Stromal cell of bone marrow (primary cell): Measurements from ENCODE around the gene ZNF575.
"Not testable (repeated sequence)": the region's sequence is repeated elsewhere in the genome, so short reads cannot be mapped to it uniquely, and the experiment has no call there.

Source experiments
- DNase-seq: peaks from one replicate; pipeline ENCODE4 v3.0.0-alpha.2; 2012; ENCODE audit warnings: low read depth

Gene ZNF575

DNA sequence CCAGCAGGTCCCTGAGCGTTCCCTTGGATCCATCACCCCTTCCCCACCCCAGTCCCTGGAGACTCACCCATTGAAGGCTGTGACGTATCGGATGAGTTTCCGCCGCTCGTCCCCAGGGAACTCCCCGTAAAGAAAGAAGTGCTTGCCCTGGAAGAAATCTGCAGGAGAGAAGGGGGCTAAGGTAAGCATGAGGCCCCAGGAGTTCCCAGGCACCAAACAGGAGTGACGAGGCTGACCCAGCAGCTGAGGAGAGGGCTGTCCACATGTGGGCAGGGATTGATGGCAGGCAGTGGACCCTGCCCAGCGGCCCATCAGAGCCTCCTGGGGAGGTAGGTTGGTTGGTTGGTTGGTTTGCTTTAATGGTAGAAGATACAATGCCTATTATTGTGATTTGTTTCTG, 11.1 kb downstream of the ZNF575 start:
- no peak for DNase-seq

DNA sequence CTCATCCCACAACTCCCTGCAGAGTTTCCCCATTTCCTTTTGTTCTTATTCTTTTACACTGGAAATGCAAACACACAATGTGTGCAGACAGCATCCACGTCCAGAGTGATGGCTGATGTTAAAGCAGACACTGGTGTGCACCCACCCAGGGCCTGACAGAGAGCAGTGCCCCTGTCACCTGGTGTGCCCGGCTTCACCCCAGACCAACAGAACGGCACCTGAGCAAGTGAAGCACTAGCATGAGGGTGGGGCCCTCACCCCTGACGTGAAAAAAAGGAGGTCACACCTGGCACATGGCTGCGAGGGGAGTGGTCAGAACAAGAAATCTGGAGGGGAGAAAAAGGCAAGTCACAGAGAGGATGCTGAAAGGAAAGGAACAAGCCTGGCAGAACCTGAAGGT, 12.3 kb downstream of the ZNF575 start:
- no peak for DNase-seq

GRCh38 chr19:43545981-43546380, 13.0 kb downstream of the ZNF575 start:
- DNase-seq, result no peak

DNA sequence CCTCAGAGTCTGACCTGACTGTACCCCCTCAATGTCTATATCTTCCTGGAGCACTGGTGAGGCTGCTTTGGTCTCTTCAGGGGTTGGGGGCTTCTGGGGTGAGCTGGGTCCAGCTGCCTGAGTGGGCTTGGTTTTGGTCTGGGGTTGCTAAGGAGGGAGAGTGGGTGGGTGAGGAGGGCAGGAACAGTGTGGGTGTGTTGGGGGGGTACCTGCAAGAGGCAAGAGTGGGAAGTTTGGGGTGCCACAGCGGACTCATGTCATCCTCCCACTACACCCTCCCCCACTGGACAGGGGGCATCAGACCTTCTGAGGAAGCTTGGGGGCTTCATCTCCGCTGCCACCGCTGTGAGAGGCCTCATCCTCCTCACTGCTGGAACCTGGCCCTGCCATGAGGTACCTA, 13.6 kb downstream of the ZNF575 start:
- no peak for DNase-seq

- DNase-seq, result not testable (repeated sequence)
Observed at GRCh38 chr19:43547926-43548325, 14.9 kb downstream of the ZNF575 start.

DNA sequence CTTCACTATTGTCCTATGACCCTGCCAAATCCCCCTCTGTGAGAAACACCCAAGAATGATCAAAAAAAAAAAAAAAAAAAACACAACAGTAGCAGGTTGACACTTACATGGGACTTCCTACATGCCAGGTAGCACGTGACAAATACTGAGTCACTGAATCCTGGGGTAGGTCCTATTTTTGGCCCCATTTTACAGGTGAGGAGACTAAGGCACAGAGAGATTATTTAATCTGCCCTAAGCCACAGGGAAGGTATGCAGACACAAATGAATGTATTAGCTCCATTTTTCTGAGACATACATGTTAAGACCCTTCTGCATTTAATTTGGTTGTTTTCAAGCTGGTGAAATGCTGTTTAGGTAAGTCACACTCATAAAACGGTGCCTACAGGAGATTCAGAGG, 15.7 kb downstream of the ZNF575 start:
- no peak for DNase-seq

- no peak for DNase-seq
Observed at GRCh38 chr19:43551399-43552197, 18.6 kb downstream of the ZNF575 start.

GRCh38 chr19:43552198-43552450, 19.1 kb downstream of the ZNF575 start:
- no peak for DNase-seq

DNA sequence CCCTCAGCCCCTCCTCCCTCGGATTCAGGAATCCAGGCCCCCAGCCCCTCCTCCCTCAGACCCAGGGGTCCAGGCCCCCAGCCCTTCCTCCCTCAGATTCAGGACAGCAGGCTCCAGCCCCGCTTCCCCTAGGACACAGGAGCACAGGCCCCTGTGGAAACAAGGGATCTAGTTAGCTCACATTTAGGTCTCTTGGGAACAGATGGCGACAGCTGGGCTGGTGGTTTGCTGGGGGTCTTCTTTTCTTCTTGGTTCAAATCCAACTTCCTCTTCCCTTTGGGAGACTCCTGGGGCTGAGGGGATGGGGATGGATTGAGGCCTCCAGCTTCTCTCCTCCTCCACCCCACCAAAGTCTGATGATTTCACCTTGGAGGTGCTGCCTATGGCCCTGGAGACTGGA, 19.6 kb downstream of the ZNF575 start:
- DNase-seq, result no peak

GRCh38 chr19:43553656-43554055, 20.7 kb downstream of the ZNF575 start:
- no peak for DNase-seq

- DNase-seq, result no peak
Observed at GRCh38 chr19:43554317-43554895, 21.4 kb downstream of the ZNF575 start.

DNA sequence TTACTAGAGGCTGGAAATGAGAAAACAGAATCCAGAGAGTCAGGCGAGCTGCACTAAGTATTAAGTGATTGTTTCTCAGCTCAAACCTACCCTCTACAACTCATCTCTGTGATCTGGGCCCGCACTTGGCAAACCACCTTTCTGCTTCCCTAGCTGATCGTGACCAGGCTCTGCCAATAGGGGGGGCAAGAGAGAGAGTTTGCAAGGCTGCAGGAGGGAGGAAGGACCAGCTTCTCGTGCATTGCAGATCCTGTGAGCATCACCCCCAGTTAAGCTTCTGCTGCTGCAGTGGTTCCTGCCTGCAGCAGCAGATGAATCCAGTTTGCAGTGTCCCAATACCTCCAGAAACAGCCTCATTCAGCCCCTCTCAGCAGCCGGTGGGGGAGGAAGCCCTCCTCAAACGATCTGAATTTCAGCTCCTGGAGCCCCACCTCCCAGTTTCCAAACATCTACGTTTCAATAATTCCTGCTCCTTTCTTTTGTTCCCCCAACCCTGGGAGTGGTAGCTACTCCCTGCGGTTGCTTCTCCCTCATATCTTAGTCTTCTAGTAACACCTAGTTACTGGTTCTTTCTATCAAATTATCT, 22.3 kb downstream of the ZNF575 start:
- DNase-seq, result peak; percentile 50

GRCh38 chr19:43560687-43561086, 27.7 kb downstream of the ZNF575 start:
- no peak for DNase-seq

DNA sequence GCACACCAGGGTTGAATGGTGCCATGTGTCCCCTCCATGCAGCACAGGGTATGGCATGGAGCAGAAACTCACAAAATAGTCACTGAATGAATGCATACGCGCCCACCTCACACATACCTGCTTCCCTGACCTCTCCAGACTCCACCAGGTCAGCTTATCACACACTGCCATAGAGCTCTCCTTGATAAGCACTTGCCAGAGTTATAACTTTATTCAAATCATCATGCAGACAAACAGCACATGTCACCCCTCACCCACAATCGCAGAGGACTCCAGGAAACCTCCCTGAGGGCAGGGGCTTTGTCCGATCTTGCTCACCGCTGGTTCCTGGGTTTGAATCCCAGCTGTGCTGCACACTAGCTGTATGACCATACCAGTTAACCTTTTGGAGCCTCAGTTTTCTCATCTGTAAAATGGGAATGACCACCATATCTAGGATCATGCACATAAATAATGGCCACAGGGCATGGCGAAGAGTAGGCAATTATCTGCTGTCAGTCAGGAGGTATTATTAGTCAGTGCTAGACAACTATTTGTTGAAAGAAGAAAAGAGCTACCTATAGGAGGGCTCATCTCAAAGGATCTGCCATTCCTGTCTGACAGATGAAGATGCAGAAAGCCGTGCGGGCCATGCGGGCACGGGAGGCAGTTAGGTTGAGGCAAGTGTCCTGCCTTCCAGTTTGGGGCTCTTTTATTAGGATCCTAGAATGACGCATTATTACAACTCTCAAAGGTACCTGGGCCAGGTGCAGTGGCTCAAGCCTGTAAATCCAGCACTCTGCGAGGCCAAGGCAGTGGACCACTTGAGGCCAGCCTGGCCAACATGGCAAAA, 28.4 kb downstream of the ZNF575 start:
- DNase-seq, result no peak

DNA sequence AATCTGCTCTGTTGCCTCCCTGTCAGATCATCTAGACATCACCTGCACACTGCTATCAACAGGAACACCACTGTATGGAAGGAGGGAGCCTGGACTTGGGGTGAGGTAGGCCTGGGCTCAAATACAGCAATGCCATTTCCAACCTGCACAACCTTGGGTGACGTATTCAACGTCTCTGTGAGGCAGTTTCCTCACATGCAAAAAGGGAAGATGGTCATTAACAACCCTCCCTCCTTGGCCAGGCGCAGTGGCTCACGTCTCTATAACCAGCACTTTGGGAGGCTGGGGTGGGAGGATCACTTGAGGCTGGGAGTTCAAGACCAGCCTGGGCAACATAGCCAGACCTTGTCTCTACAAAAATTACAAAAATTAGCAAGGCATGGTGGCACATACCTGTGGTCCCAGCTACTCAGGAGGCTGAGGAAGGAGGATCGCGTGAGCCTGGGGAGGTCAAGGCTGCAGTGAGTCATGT, 29.3 kb downstream of the ZNF575 start:
- no peak for DNase-seq

- DNase-seq, result peak; percentile 41
Observed at GRCh38 chr19:43562698-43563241, 29.8 kb downstream of the ZNF575 start.

- DNase-seq, result no peak
Observed at GRCh38 chr19:43563816-43564457, 30.9 kb downstream of the ZNF575 start.

DNA sequence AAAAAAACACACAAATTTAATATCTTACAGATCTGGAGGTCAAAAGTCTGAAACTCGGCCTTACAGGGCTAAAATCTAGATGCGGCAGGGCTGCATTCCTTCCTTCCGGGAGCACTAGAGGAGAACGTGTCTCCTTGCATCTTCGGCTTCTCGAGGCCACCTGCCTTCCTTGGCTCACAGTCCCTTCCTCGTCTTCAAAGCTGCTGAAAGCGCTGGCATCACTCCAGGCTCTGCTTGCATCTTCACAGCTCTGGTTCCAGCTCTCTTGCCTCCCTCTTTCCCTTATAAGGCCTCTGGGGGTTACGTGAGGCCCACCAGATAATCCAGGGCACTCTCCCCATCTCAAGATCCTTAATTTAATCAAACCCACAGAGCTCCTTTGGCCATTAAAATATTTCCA, 31.8 kb downstream of the ZNF575 start:
- DNase-seq, result no peak

GRCh38 chr19:43569657-43570056, 36.7 kb downstream of the ZNF575 start:
- DNase-seq, result no peak

DNA sequence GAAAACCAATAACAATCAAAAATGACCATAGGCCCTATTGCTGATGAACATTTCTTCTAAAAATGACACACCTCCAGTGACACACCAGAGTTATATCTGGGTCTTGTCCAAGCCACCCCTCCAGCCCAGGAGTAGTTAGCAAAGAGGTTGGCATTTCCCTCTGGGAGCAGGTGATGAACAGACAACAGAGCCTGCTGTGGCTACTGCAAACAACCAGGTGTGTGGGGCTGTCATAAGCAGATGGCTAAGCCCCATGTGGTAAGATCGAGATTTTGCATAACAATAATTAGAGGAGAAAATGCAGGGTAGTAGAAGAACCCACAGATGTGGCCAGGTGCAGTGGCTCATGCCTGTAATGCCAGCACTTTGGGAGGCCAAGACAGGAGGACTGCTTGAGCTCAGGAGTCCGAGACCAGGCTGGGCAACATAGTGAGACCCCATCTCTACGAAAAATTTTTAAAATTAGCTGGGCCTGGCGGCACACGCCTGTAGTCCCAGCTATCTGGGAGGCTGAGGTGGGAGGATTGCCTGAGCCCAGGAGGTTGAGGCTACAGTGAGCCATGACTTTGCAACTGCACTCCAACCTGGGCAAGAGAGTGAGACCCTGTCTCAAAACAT, 37.3 kb downstream of the ZNF575 start:
- no peak for DNase-seq

DNA sequence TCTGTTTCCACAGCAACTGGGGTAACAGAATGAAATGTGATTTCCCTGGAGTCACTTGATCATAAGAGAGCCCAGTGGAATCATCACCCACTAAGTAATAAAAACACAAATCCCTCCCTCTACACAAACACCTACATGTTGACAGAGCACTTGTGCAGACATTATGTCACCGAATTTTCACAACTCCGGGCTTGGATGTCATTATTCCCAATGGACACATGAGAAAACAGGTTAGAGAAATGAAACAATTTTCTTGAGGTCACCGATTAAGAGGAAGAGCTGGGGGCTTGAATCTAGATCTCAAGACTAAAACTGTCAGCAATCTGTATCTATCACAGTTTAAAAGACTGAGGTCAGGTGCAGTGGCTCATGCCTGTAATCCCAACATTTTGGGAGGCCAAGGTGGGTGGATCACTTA, 39.2 kb downstream of the ZNF575 start:
- DNase-seq, result no peak
